Thyroid gland (tissue), 4 donors: ENCODE data around the gene TMEM125.

Source experiments
- CTCF ChIP-seq, 6 experiments: fragments of 200-600 bp in 3 of 6; fragments of 450-650 bp in 3 of 6; sonication (generic) in 3 of 6; IDR thresholded peaks; one replicate each; pipeline ENCODE4 v1.5.1; 2016 to 2019; ENCODE audit warnings: antibody characterized with exemption in 6 of 6, mild to moderate bottlenecking in 2 of 6, inconsistent platforms in 1 of 6, moderate library complexity in 1 of 6
- POLR2A ChIP-seq, 2 donors: fragments of 450-650 bp; IDR thresholded peaks; one replicate each; pipeline ENCODE4 v1.6.1; 2017; ENCODE audit warnings: antibody characterized with exemption in 2 of 2, mild to moderate bottlenecking in 2 of 2, moderate library complexity in 1 of 2

- TF ChIP-seq CTCF (IDR thresholded peaks at IDR 0.05) (no peak), POLR2A (IDR thresholded peaks at IDR 0.05) (no peak)
Observed at GRCh38 chr1:43307458-43308158, 37.8 kb downstream of the TMEM125 start.
